Activated CD8-positive, alpha-beta memory T cell treated with anti-CD3 and anti-CD28 coated beads for 48 hours (primary cell): ENCODE data around the gene CCNF.
"Not testable (repeated sequence)": the region's sequence is repeated elsewhere in the genome, so short reads cannot be mapped to it uniquely, and the experiment has no call there.

Experiments
- DNase-seq, 3 experiments: peaks; one replicate each; pipeline ENCODE4 v3.0.0-alpha.2; 2020; ENCODE audit warnings: low read depth in 2 of 3, low spot score in 2 of 3

The CCNF gene

DNA sequence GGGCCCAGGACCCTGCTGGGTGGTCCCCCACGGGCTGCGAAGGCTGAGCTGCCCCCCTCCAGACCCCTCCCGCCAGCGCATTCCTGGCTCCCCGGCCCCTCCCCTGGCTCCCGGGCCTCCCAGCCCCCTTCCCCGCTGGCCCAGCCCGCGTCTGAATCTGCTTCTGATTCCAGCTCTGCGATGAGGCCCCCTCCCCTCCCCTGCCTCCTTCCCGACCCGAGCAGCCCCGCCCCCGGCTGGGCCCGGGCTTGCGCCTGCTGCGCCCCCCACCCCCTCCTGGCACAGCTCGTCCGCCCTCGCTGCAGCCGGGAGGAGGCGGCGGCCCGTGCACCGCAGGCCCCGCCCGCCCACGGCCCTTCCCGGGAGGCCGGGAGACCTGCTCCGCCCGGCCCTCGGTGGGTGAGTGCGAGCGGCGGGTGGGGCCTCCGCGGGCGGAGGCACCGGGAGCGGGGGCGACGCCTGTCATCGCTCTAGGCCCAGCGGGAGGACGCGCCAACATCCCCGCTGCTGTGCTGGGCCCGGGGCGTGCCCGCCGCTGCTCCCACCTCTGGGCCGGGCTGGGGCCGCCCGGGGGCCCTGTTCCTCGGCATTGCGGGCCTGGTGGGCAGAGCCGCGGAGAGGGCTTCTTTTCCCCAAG lies 41.9 kb downstream of the CCNF start, which contains the start of gene NTN3:
NTN3 (plus strand) TSS at position 282 of the 637 bp plus-strand sequence. CDS start 405 bp downstream, outside the sequence.
- no peak for DNase-seq

- DNase-seq, result no peak
Measured at GRCh38 chr16:2471653-2472487, 42.6 kb downstream of the CCNF start.

- no peak for DNase-seq
Measured at GRCh38 chr16:2472488-2472864, 43.2 kb downstream of the CCNF start.

GRCh38 chr16:2472885-2473445 lies 43.7 kb downstream of the CCNF start:
- DNase-seq, result no peak

GRCh38 chr16:2473446-2473926 lies 44.2 kb downstream of the CCNF start:
- DNase-seq, result no peak

DNA sequence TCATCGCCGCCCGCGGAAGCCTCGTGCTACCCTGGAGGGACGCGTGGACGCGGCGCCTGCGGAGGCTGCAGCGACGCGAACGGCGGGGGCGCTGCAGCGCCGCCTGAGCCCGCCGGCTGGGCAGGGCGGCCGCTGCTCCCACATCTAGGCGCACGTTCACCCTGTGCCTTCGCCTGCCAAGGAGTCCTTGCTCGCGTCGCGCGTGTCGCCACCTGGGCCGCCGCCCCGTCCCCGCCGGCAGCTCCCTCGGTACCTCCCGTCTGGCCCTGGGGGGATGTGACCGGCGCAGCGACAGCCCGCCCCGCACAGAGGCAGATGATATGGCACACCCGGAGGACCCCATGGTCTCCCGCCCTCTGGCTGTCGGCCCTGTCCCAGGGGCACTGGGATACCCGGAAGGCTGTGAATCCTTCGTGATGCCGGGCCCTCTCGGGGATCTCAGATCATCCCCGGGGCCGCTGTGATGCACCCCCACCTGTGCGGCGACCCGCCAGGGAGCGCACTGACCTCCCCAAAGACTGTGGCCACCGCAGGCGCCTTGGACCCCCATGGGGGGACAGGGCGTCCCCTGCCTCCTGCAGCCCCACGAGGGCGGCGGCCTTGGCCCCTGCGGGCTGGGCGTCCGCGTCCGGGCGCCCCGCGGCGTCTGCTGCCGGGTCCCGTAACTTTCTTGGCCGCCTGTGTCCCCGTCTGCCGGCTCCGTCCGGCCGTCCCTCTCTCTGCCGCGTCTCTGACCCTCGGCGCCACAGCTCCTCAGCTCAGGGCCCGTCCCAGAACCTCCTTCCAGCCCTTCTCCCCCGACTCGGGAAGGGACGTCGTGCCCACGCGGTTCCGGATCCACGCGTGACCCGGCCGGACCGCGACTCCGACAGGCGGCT lies 45.0 kb downstream of the CCNF start:
- no peak for DNase-seq

- peak; percentile 66 to 82 (median 69) for DNase-seq
Measured at GRCh38 chr16:2474877-2475412, 45.7 kb downstream of the CCNF start, which contains the start of gene TBC1D24. TSS of gene TBC1D24 (plus strand) at chr16:2475127. CDS start at chr16:2496149, 21,022 bp downstream.

GRCh38 chr16:2475413-2476344 lies 46.4 kb downstream of the CCNF start:
- DNase-seq, result no peak

GRCh38 chr16:2476345-2476720 lies 47.1 kb downstream of the CCNF start:
- no peak for DNase-seq

GRCh38 chr16:2476741-2477140 lies 47.5 kb downstream of the CCNF start:
- DNase-seq, result no peak

DNA sequence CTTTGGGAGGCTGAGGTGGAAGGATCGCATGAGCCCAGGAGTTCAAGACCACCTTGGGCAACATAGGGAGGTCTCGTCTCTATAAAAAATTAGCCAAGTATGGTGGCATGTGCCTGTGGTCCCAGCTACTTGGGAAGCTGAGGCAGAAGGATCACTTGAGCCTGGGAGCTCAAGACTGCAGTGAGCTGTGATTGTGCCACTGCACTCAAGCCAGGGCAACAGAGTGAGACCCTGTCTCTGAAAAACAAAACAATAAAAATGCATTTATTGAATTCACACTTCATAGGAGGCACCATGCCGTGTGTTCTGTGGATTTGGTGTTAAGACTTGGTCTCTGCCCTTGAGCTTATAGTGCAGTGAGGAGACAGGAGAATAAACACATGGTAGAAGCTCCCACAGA lies 48.1 kb downstream of the CCNF start:
- no peak for DNase-seq

DNA sequence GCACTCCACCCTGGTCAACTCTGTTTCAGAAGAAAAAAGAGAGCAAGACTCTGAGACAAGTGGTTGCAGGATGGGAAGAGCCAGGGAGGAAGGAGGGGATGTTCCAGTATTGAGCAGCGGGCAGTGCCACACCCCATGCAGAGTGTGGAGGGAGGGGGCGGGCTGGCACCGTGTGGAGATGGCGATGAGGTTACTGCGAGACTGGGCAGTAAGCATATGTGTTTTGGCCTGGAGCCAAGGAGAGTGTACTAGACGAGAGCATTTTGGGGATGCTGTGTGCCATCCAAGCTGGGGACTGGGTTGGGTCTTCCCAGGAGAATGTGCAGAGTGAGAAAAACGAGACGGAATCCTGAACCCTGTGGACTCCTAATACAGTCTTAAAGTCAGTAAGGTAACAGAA lies 49.0 kb downstream of the CCNF start:
- no peak for DNase-seq

GRCh38 chr16:2479996-2480395 lies 50.7 kb downstream of the CCNF start:
- not testable (repeated sequence) for DNase-seq

- no peak for DNase-seq
Measured at GRCh38 chr16:2480948-2481347, 51.7 kb downstream of the CCNF start.

GRCh38 chr16:2481676-2482075 lies 52.4 kb downstream of the CCNF start:
- no peak for DNase-seq

DNA sequence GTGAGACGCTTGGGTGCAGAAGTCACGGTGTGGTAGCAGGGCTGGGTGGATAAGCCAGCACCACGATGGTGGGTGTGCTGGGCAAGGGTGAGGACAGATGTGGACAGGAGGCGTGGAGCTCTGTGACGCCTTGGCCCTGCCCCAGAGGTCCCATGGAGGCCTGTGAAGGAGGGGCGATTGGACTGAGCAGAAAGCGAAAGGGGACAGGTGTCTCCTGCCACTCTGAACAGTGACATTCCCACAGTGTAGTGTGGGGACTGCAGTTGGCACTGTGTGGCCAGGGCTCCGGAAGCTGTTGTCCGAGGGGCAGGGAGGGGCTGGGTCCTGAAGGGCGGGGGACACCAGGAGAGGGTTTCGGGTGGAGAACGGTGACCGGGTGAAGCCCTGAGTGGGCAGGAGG lies 53.0 kb downstream of the CCNF start:
- no peak for DNase-seq

DNA sequence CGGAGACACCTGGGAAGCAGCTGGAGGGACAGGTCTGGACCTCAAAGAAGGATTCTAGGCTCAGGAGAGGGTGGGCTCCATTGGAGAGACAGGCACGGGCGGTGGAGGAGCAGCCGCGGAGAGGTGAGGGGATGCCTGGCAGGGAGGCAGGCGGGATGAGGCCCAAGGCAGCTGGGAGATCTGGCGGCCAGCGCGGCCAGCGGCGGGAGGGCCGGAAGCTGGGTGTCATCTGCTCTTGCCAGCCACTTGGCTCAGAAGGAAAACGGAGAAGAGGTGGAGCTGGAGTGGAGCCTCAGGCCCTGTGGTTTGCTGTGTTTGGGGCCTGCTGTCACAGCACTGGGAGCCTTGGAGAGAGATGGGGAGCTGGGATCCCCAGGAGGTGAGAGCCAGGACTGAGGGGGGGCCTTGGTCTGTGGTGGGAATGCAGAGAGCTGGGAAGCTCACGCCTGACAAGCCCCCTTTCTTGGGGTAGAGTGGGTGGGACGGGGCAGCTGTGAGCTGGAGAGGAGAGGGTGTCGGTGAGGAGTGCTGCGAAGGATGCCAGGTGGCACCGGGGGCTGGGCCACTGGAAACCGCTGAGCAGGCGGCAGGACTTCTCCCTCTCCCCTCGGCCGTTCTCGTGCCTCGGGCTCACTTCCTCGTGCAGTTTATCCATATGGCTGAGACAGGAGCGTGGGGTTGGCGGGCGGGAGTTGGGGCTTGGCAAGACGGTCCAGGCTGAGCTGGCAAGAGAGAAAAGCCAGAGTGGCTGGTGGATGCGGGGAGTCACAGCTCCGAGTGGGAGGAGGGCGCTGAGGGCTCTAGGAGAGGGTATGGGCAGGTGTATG lies 53.7 kb downstream of the CCNF start:
- DNase-seq, result no peak

GRCh38 chr16:2483939-2484897 lies 55.0 kb downstream of the CCNF start:
- no peak for DNase-seq
